GM18907 (cell line): ENCODE results near the gene DNAJB2.

ENCODE experiments used
- ATAC-seq: cut with Tn5 transposase; IDR thresholded peaks from one replicate; pipeline ENCODE4 v1.9.1; 2021; ENCODE audit warnings: mild to moderate bottlenecking, moderate library complexity; ENCODE audit not compliant: unreplicated experiment

The DNAJB2 gene

DNA sequence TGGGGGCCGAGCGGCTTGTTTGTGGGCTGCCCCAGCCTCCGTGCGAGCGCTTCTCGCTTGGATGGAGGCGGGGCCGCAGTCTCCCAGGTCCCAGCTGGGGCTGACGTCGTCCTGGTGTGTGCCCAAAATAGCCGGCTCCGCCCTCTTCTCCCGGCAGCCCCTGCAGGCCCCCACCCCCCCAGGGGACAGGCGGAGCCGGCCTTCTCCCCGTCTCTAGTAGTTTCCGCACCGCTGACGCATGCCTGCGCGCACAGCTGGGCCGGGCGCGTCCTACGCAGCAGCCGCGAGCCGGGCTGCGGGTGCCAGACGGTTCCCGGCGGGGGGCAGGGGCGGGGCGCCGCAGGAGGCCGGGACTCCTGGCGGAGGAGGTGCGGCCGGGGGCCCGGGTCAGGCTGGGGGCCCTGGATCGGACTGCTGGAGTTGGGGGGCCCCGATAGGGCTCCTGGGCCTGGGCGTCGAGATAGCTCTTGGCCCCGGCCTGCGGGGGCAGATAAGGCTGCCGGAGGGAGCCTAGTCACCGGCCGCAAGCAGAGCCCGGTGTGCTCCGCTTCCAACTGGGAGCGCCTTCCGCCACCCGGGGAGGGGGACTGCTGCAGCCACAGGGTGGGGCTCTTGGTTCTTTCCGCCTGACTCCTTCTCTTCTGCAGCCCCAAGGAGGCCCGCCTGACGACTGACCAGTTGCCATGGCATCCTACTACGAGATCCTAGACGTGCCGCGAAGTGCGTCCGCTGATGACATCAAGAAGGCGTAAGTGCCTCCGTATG lies at the start of gene DNAJB2:
Gene DNAJB2, plus strand, starts transcription at position 216 of the 765 bp plus-strand sequence. Its CDS starts 468 bp downstream, at position 684.
- ATAC-seq: peak; percentile 87

DNA sequence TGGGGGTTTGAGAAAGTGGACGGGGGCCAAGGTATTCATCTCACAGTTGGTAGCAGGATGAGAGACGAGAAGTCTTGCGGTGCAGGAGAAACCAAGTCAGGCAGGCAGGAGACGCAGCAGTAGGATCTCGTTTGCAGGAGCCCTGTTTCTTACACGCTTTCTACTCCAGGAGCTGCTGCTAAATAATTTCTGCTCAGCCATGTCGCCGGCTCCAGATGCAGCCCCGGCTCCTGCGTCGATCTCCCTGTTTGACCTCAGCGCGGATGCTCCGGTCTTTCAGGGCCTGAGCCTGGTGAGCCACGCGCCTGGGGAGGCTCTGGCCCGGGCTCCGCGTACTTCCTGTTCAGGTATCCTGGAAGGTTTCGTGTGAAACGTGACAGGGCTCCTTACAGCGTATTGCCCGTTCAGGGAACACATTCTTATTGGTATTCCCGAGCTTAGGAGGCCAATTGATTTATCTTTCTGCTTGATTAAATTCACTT lies 49.1 kb upstream of the DNAJB2 start:
- peak; percentile 28 for ATAC-seq

DNA sequence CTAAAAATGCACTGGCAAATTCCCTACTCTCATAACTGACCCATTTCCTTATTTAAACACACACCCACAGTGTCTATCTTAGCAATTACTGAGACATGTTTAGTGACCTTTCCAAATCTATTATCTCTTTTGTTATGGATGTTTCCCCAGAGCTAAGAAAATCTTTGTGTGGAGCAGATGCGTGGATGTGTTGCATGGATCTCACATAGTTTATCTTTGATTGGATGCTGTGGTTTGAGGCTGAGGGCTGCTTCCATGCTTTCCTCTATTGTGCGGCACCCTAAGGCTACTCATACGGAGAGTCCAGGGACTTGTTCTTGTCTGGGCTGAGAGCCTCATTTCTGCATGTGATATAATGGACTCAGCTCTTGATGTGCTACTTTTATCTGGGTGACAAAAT lies 44.8 kb upstream of the DNAJB2 start:
- ATAC-seq: no peak

DNA sequence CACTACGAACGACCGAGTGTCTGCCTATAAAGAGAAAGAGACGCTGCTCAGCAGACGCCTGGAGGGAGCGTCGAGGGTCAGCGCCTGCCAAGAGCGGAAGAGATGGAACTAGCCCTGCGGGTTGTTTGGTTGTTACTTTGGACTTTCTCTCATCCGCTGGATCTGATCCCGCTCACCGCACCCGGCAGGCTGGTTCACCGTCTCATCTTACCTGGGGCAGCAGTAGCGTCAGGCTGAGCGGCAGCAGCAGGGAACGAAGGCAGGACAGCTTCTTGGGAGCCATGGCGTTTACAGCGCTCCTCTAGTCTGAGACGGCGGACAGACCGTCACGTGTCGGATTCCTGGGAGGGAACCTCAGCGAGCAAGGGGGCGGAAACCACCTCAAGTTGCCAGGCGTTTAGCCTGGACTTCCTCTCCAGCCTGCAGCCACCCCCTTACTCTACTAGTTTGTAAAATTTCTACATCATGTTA lies 35.8 kb upstream of the DNAJB2 start:
- no peak for ATAC-seq

DNA sequence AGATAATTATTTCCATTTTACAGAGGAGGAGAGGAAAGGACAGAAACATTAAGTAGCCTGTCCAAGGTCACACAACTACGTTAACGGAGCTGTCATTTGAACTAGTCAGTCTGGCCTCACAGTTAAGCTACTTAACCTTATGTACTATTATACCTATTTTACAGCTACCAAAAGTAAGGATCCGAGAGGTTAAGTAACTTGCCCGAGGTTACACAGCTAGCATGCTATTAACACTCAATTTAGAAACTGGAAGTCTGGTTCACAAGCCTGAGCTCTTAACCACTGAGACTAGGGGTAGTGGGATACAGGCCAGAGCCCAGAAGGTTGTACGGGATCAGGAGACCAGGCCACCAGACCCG lies 34.4 kb upstream of the DNAJB2 start:
- ATAC-seq: no peak

DNA sequence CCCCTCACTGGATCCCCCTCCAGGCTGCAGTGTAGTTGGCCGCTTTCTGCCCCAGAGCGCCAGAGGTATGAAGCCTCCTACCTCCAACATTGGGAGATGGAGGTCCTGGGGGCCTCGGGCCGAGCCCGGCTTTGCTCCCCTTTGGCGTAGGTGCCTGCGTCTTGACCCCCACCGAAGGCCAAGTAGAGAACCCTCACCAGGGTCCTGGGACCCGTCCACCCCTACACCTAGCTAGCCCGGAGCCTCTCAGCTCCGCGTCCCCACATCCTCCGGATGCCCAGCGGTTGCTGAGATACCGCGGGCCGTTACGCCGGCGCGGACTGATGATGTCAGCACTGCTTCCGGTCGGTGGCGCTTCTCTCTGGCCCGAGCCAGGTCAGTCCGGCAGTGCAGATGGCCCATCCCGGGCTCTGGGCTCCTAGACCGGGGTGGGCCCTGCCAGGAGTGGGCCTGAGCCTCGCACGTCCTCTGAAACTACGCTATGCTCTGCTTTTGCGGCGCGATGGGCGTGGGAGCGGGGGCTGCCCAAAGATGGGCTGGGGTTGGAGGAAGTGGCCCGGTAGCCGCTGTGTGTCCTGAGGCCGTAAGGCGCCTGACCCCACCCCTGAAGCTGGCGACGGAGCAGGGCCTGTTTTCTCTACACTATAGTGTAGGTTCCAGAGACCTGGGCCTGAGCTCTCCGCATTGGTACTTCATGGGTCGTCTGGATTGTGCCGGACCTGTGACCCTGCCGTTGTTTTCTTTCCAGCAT lies 33.8 kb upstream of the DNAJB2 start, which contains the start of the genes GLB1L and STK16:
Gene GLB1L, minus strand, starts transcription at position 297 of the 751 bp plus-strand sequence. CDS start 1,871 bp downstream, outside the sequence.
Gene STK16, plus strand, starts transcription at position 332 of the 751 bp plus-strand sequence. CDS start 521 bp downstream, outside the sequence.
- peak; percentile 68 for ATAC-seq

DNA sequence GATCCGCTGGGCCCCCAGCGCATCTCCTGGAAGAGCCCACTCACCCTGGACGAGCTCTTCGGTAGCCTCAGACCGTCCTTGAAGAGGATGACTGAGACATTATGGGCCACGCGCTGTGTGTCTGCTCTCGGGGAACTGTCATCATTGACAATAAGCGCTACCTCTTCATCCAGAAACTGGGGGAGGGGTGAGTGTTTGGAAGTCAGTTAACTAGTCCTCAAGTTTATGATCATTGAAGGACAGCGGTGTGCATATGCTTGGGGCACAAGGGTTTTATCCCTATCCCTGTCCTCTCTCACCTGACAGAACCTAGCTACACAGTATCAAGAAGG lies 33.3 kb upstream of the DNAJB2 start:
- ATAC-seq: no peak

DNA sequence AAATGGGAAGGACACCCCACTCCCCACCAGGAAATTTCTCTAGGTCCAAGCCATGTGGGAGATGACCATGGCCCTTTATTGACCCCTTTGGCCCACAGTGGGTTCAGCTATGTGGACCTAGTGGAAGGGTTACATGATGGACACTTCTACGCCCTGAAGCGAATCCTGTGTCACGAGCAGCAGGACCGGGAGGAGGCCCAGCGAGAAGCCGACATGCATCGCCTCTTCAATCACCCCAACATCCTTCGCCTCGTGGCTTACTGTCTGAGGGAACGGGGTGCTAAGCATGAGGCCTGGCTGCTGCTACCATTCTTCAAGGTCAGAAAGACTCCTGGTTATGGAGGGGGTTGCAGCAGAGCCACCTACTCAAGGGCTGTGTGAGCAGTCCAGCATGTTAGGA lies 32.6 kb upstream of the DNAJB2 start:
- no peak for ATAC-seq

DNA sequence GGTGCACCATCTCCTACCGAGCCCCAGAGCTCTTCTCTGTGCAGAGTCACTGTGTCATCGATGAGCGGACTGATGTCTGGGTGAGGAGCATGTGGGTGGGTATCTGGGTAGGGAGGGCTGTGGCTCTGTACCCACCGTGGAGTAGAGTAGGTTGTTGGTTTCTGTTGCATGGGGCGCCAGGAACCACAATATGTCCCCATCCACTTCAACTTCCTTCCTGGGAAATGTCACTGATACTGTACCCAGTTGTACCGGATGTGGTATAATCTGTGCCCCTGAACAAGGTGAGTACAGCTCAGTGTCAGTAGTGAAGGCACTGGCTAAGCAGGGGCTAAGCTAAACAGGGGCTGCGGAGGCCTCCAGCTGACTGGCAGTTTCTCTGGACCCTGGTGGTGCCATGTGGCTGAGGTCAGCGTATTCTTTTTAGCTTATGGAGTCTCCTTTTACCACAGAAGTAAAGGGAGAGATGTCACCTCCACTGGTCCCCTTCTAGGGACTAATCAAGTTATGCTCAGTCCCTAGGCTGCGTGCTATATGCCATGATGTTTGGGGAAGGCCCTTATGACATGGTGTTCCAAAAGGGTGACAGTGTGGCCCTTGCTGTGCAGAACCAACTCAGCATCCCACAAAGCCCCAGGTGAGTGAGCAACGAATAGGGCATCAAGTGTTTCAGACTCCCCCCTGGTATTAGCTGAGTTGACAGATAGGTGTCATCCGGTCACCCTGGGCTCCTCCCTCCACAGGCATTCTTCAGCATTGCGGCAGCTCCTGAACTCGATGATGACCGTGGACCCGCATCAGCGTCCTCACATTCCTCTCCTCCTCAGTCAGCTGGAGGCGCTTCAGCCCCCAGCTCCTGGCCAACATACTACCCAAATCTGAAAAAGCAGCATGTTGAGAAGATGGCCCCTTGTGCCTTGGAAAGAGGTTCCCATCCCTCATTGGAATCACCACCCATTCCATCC lies 31.2 kb upstream of the DNAJB2 start:
- no peak for ATAC-seq

DNA sequence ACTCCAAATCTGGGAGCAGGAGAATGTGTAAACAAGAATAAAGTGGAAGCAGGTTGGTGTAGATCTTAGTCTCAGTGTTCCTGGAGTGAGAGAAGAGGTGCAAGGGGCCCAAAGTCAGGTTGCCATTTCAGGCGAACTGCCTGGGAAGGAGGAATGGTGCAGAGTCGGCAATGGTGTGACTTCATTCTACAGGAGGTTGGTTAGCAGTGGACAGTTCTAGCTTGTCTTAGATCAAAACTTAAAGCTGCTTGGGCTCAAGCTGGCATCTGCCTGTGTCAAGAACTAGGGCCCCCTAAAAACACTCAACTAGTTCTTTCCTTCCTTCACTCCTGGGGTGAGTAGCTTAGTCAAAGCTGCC lies 30.3 kb upstream of the DNAJB2 start:
- no peak for ATAC-seq

DNA sequence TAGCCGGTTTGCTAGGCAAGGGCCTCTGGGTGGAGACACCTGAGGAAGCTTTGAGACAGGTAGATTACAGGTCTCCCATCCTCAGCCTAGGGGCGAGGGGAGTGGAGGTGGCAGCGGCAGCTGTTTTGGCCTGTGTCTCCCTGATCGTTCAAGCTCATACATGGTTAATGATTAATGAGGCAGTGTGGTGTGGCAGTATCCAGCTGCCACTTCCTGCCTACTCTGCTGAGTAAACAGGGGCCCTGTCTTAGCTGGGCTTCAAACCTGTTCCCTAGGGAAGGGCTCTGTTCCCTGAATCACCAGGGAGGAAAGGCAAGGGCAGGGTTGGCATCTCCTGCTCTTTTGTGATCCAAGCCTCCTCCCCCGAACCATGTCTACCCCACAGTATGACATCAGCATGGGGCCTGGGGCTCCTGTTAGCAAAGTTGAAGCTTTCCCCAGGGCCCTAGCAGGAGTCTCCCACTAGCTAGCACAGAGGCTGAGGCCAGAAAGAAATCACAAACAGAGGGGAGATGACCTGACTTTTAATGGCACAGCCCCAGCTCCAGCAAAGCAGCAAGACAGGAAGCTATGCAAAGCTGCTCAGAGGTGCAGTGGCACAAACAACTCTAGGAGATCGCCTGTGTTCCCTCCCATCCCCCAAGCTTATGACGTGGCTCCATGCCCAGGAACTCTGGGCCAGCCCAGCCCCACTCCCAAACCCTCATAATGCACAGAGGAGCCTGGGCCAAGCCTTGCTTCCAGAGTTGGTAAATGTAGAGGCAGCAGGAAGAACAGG lies 29.8 kb upstream of the DNAJB2 start:
- peak; percentile 55 for ATAC-seq

DNA sequence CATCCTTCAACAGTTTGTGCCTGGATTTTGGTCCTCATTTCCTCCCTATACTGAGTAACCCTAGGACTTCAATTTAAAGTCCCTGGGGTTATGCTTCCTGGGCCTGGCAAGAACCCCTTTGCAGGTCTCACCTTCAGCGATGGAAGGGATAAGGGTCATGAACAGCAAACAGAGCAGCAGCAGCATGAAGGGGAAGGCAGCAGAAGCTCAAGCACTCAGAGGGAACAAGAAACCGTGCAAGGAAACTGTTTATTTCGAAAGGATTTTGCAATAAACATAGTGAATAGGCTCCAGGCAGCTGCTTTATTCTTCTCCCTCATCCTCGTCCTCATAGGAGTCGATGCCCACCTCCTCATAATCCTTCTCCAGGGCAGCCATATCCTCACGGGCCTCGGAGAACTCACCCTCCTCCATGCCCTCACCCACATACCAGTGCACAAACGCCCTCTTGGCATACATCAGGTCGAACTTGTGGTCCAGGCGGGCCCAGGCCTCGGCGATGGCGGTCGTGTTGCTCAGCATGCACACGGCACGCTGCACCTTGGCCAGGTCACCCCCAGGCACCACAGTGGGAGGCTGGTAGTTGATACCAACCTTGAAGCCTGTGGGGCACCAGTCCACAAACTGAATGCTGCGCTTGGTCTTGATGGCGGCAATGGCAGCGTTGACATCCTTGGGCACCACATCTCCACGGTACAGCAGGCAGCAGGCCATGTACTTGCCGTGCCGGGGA lies 29.0 kb upstream of the DNAJB2 start:
- ATAC-seq: no peak

DNA sequence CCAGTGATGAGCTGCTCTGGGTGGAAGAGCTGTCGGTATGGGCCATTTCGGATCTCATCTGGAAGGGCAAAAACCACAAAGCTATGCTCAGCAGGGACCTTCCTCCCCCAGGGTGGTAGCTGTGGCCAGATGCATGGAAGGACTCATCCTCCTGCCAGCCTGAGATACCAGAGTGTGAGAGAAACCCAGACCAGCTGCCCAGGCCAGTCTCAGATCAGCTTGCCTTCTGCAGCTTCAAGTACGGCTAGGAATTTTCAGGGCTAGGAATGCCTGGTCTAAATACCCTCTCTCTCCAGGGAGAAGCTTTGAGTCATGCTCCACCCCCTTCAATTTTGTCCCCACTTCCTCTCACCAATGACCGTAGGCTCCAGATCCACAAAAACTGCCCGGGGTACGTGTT lies 27.5 kb upstream of the DNAJB2 start:
- no peak for ATAC-seq

DNA sequence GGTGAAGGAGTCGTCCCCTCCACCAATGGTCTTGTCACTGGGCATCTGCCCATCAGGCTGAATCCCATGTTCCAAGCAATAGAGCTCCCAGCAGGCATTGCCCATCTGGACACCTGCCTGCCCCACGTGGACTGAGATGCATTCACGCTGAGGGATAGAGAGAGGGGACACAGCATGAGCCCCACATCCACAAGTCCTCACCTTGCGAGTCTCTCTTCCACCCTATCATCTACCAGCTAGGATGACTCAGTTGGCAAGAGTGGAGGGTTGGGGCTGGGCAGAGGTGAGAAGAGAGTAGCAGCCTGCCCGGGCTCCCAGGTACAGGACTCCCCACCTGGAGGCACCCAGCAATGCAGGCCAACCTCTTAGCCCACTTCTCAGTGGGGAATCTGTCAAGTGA lies 27.1 kb upstream of the DNAJB2 start:
- no peak for ATAC-seq

DNA sequence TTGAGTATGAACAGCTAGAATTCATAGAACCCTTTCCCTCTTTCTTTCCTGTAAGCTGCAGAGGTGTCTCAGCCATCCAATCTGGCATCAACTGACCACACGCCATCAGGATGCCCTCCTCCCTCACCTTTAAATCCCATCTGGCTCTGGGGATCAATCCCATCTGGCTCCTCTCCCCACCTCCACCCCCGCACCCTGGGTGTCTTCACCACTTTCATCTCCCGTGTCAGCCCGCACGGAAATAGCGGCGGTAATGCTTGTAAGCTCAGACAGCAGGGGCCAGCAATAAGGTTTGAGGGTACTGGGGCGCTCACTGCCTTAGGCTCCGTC lies 26.6 kb upstream of the DNAJB2 start:
- ATAC-seq: no peak

DNA sequence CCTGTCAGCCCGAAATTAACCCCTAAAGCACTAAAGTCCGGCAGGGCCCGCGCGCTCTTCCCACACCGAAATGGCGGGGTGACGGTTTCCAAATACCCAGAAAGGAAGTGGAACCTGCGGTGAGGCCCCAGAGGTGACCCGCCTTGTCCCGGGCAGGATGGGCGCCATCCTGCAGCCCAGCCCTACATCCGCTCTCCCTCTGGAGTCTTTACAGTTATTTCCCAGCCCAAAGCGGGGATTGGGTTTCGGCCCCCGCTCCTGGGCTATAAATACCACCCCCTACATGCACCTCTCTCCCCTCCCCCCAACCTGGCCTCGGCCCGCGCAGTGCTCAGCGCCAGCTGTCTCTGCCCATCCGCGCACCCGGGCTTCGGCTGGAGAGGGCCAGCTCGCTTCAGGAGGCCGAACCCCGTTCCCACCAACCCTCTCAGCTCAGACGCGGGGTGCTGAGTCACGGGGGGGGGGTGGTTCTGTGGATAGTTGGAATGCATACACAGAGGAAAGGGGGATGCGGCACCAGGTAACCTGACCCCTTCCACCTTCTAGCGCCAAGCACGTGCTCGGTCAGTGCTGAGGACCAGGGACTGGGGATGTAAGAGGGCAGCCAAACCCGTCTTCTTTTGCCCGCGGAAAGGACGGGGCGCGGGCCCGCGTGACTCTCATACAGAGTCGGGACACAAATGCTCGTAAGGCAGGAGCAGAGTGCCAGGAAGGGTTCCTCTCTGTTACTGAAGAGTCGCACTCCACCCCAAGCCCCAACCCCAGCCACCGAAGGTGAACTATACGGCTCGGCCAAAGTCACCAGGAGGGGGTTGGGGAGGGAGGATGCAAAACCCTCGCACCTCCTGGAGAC lies 26.0 kb upstream of the DNAJB2 start, which contains the start of gene TUBA4B:
Gene TUBA4B, plus strand, starts transcription at position 344 of the 853 bp plus-strand sequence. Its CDS starts 165 bp downstream, at position 509.
- ATAC-seq: peak; percentile 10

DNA sequence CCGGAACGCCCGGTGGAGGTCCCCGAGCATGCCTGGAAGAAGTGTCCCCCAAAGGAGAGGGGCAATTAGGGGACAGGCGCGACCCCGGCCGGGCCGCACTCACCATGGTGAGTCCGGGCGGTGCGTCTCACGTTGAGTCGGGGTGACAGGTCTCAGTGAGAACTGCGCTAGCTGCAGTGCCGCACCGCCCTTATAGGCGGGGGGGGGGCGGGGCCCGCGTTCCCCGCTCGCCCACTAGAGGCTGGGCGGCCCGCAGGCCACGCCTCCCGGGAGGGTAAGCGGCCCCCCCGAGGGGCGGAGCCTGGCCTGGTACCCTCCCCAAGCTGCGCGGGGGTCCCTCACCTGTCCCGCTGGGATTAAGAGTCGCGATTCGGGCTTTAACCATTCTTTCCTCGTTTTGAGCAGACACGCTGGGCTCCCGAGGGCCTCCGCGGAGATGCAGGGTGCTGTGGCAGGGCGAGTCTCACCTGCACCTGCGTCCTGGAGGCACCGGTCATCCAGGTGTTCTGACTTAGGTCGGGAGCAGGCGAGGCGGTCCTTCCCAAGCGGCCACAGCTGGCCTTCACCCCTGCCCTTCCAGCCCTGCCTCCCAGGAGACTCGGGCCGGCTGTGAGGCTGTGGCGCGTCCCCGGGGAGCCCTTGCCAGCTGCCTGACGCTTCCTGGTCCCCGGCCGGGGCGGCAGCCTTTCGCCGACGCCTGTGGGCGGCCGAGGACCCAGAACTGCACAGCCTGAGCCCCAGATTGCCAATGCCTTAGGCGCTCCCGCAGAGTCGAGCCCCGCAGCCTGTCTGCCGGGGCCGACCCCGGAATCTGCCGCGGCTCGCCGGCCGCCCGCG lies 25.2 kb upstream of the DNAJB2 start, which contains the start of gene TUBA4A:
Gene TUBA4A, minus strand, starts transcription at position 166 of the 837 bp plus-strand sequence. Its CDS starts 60 bp downstream, at position 106.
- ATAC-seq: peak; percentile 55
